CD4-positive, alpha-beta T cell (primary cell): ENCODE results near the gene RNU4-1. TPM values are rescaled to one million over a fixed set of nuclear protein-coding genes. Genes with fewer than 3 reads are reported as not detected.
A peak's percentile ranks its signal among the peaks of the same experiment; 100 is the strongest.
"Not testable (repeated sequence)": the region's sequence is repeated elsewhere in the genome, so short reads cannot be mapped to it uniquely, and the experiment has no call there.

ENCODE experiments used
- ATAC-seq: fragments of 200-7000 bp; cut with Tn5 transposase; one replicate; pipeline ENCODE4 v1.10.0; 2022; ENCODE audit warnings: mild to moderate bottlenecking; ENCODE audit not compliant: poor library complexity
- CTCF ChIA-PET: fragments of 350-600 bp; sonication (Branson Sonifier 250); formaldehyde crosslinking; loops from one replicate; lab custom pipeline; 2021; ENCODE audit warnings: antibody characterized with exemption, inconsistent platforms; lab: Charles Lee
- POLR2A ChIA-PET: fragments of 350-600 bp; sonication (Branson Sonifier 250); formaldehyde crosslinking; loops from one replicate; lab custom pipeline; 2021; ENCODE audit warnings: antibody characterized with exemption, inconsistent platforms; lab: Charles Lee
- DNase-seq, 14 experiments: peaks; one replicate each; pipeline ENCODE4 v3.0.0-alpha.2; 2013 to 2020; ENCODE audit warnings: mixed read lengths in 2 of 14
- H3K27ac ChIP-seq, 2 donors: one replicate each; pipeline versions ENCODE4 v1.5.1 to v1.7.0; 2013; ENCODE audit warnings: low read length in 2 of 2, low read depth in 1 of 2, mild to moderate bottlenecking in 1 of 2
- H3K27me3 ChIP-seq, 2 experiments: 1 replicate in 1 of 2; 2 replicates in 1 of 2; pipeline versions ENCODE4 v1.6.1 to v1.7.0; 2013; ENCODE audit warnings: low read length in 2 of 2, control low read depth in 1 of 2, mild to moderate bottlenecking in 1 of 2, moderate library complexity in 1 of 2; ENCODE audit not compliant: insufficient read depth in 2 of 2, control insufficient read depth in 1 of 2
- H3K36me3 ChIP-seq: one replicate; pipeline ENCODE4 v1.6.1; 2013; ENCODE audit warnings: low read length, control low read depth; ENCODE audit not compliant: insufficient read depth
- H3K4me1 ChIP-seq: one replicate; pipeline ENCODE4 v1.6.1; 2013; ENCODE audit warnings: low read length, control low read depth; ENCODE audit not compliant: insufficient read depth
- H3K4me3 ChIP-seq: one replicate; pipeline ENCODE4 v1.5.1; 2013; ENCODE audit warnings: mild to moderate bottlenecking, low read length, moderate library complexity
- H3K9me3 ChIP-seq, 2 experiments: 1 replicate in 1 of 2; 2 replicates in 1 of 2; pipeline versions ENCODE4 v1.6.1 to v1.7.0; 2013; ENCODE audit warnings: low read length in 2 of 2, mild to moderate bottlenecking in 2 of 2, control low read depth in 1 of 2, moderate library complexity in 1 of 2; ENCODE audit not compliant: control insufficient read depth in 1 of 2, insufficient read depth in 1 of 2
- H3K27ac Mint-ChIP-seq: one replicate; pipeline ENCODE4 v1.8.0; 2020; ENCODE audit warnings: mixed read lengths
- H3K27me3 Mint-ChIP-seq: one replicate; pipeline ENCODE4 v1.8.0; 2021; ENCODE audit warnings: mixed read lengths
- H3K36me3 Mint-ChIP-seq: one replicate; pipeline ENCODE4 v1.8.0; 2021; ENCODE audit warnings: low read depth, mixed read lengths
- H3K4me1 Mint-ChIP-seq: one replicate; pipeline ENCODE4 v1.8.0; 2021; ENCODE audit warnings: low read depth, mixed read lengths
- H3K4me3 Mint-ChIP-seq: one replicate; pipeline ENCODE4 v1.8.0; 2020; ENCODE audit warnings: mild to moderate bottlenecking, mixed read lengths
- H3K9me3 Mint-ChIP-seq: one replicate; pipeline ENCODE4 v1.8.0; 2020; ENCODE audit warnings: mixed read lengths
- intact Hi-C, 2 experiments: fragments of 100-400 bp; cut with DNase I in 1 of 2; cut with micrococcal nuclease in 1 of 2; formaldehyde crosslinking; loops; one replicate each; pipeline versions ENCODE4 v1.15.1 to v1.9.0; 2023 to 2025; cut with DNase I, micrococcal nuclease
- total RNA-seq, 174 experiments: library from RNA in 2 of 174; stranded (reverse) in 2 of 174; gene quantifications; one replicate each; pipeline ENCODE4 v1.2.3 and lab custom pipeline; 2021 to 2026
- TF ChIP-seq, protein P1 (sequence below): fragments of 200-600 bp; IDR thresholded peaks from one replicate; pipeline ENCODE4 v1.8.0; 2022; ENCODE audit warnings: antibody characterized with exemption, mild to moderate bottlenecking

Gene RNU4-1
- total RNA-seq, 2 experiments from 2014 or later: 913 to 1,035 TPM

DNA sequence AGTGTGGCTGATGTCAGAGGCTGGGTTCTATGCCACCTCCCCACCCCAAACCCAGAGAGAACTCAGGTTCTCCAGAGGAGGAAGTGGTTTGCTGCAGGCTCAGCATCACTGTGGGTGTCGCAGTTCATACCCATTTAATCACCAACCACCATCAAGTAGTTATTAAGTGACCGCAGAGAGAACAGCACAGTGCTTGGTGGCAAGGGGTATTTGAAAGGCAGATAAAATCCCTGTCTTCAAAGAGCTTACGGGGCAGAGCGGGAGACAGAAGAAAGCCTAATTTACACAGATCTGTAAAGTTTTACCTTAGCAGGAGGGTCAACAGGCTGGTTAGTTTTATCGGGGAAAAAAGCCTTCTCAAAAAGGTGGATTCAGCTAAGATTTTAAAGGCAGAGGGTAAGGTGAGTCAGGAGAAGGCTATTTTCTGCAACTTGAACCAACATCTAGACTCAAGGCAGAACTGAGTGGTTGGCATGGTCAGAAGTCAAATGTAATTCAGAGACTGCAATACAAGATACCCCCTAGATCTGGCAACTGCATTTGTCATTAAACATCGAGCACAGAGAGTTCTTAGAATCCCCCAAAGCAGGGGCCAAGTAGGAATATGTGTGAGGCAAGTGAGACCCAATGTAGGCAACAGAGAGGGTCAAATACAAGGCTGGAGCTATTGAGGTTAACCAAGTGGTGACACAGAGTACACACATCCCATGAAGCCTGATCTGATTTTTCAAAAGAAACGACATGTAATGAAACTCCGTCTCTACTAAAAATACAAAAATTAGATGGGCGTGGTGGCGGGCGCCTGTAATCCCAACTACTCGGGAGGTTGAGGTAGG is 40.7 kb downstream of the RNU4-1 start:
- H3K27ac Mint-ChIP-seq: peak overlapping the region; percentile 95
- intact Hi-C loops: loop anchor here (1.0 kb wide), 4 partner anchors 10 to 39 kb away; partner anchors contain the start of gene RNU4-2 (in 1 of the 2)
- no peaks in the 10 kb centered on the region for H3K9me3 ChIP-seq
- ATAC-seq (peak; percentile 73), DNase-seq (peak; percentile 63 to 96 (median 70))
- H3K36me3 Mint-ChIP-seq: peaks cover 38% of the 10 kb centered on the region
- TF ChIP-seq, protein P1, sequence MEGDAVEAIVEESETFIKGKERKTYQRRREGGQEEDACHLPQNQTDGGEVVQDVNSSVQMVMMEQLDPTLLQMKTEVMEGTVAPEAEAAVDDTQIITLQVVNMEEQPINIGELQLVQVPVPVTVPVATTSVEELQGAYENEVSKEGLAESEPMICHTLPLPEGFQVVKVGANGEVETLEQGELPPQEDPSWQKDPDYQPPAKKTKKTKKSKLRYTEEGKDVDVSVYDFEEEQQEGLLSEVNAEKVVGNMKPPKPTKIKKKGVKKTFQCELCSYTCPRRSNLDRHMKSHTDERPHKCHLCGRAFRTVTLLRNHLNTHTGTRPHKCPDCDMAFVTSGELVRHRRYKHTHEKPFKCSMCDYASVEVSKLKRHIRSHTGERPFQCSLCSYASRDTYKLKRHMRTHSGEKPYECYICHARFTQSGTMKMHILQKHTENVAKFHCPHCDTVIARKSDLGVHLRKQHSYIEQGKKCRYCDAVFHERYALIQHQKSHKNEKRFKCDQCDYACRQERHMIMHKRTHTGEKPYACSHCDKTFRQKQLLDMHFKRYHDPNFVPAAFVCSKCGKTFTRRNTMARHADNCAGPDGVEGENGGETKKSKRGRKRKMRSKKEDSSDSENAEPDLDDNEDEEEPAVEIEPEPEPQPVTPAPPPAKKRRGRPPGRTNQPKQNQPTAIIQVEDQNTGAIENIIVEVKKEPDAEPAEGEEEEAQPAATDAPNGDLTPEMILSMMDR: no peak
- ChIA-PET POLR2A (interaction anchor here (0.6 to 10.5 kb wide), 8 partner anchors 10 to 65 kb away, joined by 3 to 220 read pairs (median 74); partner anchors contain the start of genes PXN, RNU4-1, RNU4-2 and RPLP0), CTCF (interaction anchor here (1.3 to 6.0 kb wide), 5 partner anchors 9 to 24 kb away, joined by 5 to 52 read pairs (median 26); partner anchors contain the start of gene PXN)
- H3K4me1 Mint-ChIP-seq: peaks cover 85% of the 10 kb centered on the region
- no peaks in the 10 kb centered on the region for H3K27me3 ChIP-seq
- H3K4me1 ChIP-seq: peaks cover 95% of the 10 kb centered on the region
- no peaks in the 10 kb centered on the region for H3K27me3 Mint-ChIP-seq
- H3K36me3 ChIP-seq: peaks cover 19% of the 10 kb centered on the region
- peak overlapping the region; percentile 81 for H3K4me3 Mint-ChIP-seq
- H3K27ac ChIP-seq: peak overlapping the region; percentile 47 to 68
- H3K4me3 ChIP-seq: peak overlapping the region; percentile 39
- no peaks in the 10 kb centered on the region for H3K9me3 Mint-ChIP-seq

GRCh38 chr12:120251364-120252070 is 41.5 kb downstream of the RNU4-1 start:
- Mint-ChIP-seq H3K4me1 (peaks cover 87% of the 10 kb centered on the region), H3K4me3 (peak overlapping the region; percentile 81), H3K36me3 (peaks cover 34% of the 10 kb centered on the region), H3K27ac (peak overlapping the region; percentile 95)
- H3K27me3 ChIP-seq, H3K9me3 Mint-ChIP-seq, ATAC-seq, H3K27me3 Mint-ChIP-seq, DNase-seq, H3K9me3 ChIP-seq: not testable (repeated sequence)
- Histone ChIP-seq H3K36me3 (peaks cover 19% of the 10 kb centered on the region), H3K27ac (peak overlapping the region; percentile 14 to 68), H3K4me3 (peak overlapping the region; percentile 39), H3K4me1 (peaks cover 94% of the 10 kb centered on the region)
- CTCF ChIA-PET: interaction anchor here (1.3 to 6.0 kb wide), 6 partner anchors 10 to 23 kb away, joined by 5 to 52 read pairs (median 28); partner anchors contain the start of gene PXN
- POLR2A ChIA-PET: interaction anchor here (1.4 to 10.5 kb wide), 7 partner anchors 12 to 66 kb away, joined by 4 to 220 read pairs (median 83); partner anchors contain the start of genes PXN, RNU4-1, RNU4-2 and RPLP0
- intact Hi-C loops: loop anchor here (1.0 to 2.0 kb wide), 5 partner anchors 11 to 40 kb away; partner anchors contain the start of gene RNU4-2 (in 1 of the 2)

DNA sequence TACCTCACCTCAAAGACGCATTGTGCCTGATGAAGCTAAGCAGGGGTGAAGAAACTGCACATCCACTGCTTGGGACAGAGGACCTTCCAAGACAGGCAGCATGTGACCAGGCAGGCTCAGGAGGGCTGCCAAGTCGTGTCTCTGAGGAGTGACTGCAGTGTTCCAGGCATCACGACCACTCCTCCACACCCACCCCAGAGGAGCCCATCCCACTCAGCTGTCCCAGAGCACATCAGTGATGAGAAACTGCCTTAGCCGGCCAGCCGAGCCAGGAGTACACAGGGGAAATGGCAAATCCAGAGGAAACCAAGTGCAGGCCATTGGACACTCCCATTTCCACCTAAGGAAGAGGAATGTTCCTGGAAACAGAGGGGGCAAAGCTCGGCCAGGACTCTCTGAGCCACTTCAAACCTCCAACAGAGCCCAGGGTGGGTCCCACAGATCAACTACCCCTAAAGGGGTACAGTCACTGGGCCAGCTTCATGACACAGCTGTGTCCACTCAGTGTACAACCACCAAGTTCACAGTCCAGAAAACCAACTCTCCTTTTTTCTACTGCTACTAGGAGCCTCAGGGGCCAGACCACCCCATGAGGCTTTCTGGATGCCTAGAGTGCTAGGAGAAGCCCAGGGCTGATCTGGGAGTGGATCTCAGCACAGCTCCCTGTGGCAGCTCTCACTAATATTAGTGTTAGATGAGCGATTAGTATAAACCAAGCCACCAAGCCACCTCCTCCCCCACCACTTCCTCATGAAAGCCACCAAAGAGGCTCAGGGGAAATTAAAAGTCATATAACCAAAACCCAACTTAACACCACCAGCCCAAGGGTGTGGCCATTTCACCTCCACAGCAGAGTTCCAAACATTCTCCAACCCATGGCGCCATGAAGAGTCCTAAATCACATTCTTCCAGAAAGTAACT is 42.9 kb downstream of the RNU4-1 start:
- Mint-ChIP-seq H3K4me3 (peak overlapping the region; percentile 72), H3K27ac (peak overlapping the region; percentile 95), H3K4me1 (peaks cover 85% of the 10 kb centered on the region), H3K9me3 (no peaks in the 10 kb centered on the region), H3K36me3 (peaks cover 27% of the 10 kb centered on the region), H3K27me3 (no peaks in the 10 kb centered on the region)
- CTCF ChIA-PET: interaction anchor here (0.9 to 6.0 kb wide), 8 partner anchors 10 to 67 kb away, joined by 3 to 52 read pairs (median 4); partner anchors contain the start of genes PXN, RPLP0 and SIRT4
- H3K36me3 ChIP-seq: peaks cover 9% of the 10 kb centered on the region
- TF ChIP-seq, protein P1: no peak
- peak overlapping the region; percentile 35 to 59 for H3K27ac ChIP-seq
- peaks cover 84% of the 10 kb centered on the region for H3K4me1 ChIP-seq
- DNase-seq: peak in 6 of 14 experiments; percentile 20 to 85 (median 55)
- POLR2A ChIA-PET: interaction anchor here (0.6 to 10.5 kb wide), 7 partner anchors 9 to 237 kb away, joined by 3 to 220 read pairs (median 83); partner anchors contain the start of genes PXN, RNU4-1, RNU4-2 and RPLP0
- peak overlapping the region; percentile 40 for H3K4me3 ChIP-seq
- H3K27me3 ChIP-seq: no peaks in the 10 kb centered on the region
- ATAC-seq: no peak
- intact Hi-C loops: loop anchor here (2.0 kb wide), 2 partner anchors 15 to 21 kb away; partner anchors contain the start of gene PXN (in 1 of the 2)
- H3K9me3 ChIP-seq: no peaks in the 10 kb centered on the region
